Skeletal muscle satellite cell (primary cell): ENCODE results near the gene TAL1.

Source experiments
- H3K27me3 ChIP-seq: 2 replicates; pipeline ENCODE4 v1.7.0; 2013; ENCODE audit warnings: low read length; ENCODE audit not compliant: control insufficient read depth, insufficient read depth
- H3K36me3 ChIP-seq: 2 replicates; pipeline ENCODE4 v1.7.0; 2013; ENCODE audit warnings: mild to moderate bottlenecking, control low read depth, low read length; ENCODE audit not compliant: insufficient read depth
- H3K4me1 ChIP-seq: 2 replicates; pipeline ENCODE4 v1.7.0; 2013; ENCODE audit warnings: low read length; ENCODE audit not compliant: control insufficient read depth, insufficient read depth
- H3K4me2 ChIP-seq: 2 replicates; pipeline ENCODE4 v1.7.0; 2013; ENCODE audit warnings: mild to moderate bottlenecking, low read length
- H3K4me3 ChIP-seq: 2 replicates; pipeline ENCODE4 v1.7.0; 2013; ENCODE audit warnings: low read length
- H3K9ac ChIP-seq: 2 replicates; pipeline ENCODE4 v1.7.0; 2013; ENCODE audit warnings: mild to moderate bottlenecking, low read depth, low read length, moderate library complexity
- H3K9me3 ChIP-seq: replicated peaks from 2 replicates; pipeline ENCODE4 v1.7.0; 2013; ENCODE audit warnings: mild to moderate bottlenecking, control low read depth, low read length

Gene TAL1

GRCh38 chr1:47241114-47242113 lies 9.4 kb upstream of the TAL1 start:
- Histone ChIP-seq H3K36me3 (no peaks in the 10 kb centered on the region), H3K4me1 (no peaks in the 10 kb centered on the region), H3K9me3 (no peaks in the 10 kb centered on the region), H3K4me3 (no peak overlapping the region), H3K27me3 (peaks cover 54% of the 10 kb centered on the region), H3K4me2 (no peak overlapping the region), H3K9ac (no peak overlapping the region)

GRCh38 chr1:47238935-47239592 lies 7.0 kb upstream of the TAL1 start:
- no peaks in the 10 kb centered on the region for H3K4me1 ChIP-seq
- H3K27me3 ChIP-seq: peaks cover 54% of the 10 kb centered on the region
- H3K4me2 ChIP-seq: no peak overlapping the region
- no peak overlapping the region for H3K9ac ChIP-seq
- no peaks in the 10 kb centered on the region for H3K9me3 ChIP-seq
- H3K36me3 ChIP-seq: no peaks in the 10 kb centered on the region
- H3K4me3 ChIP-seq: no peak overlapping the region

GRCh38 chr1:47235806-47236205 lies 3.8 kb upstream of the TAL1 start:
- Histone ChIP-seq H3K4me2 (no peak overlapping the region), H3K9ac (no peak overlapping the region), H3K27me3 (peaks cover 56% of the 10 kb centered on the region), H3K4me3 (no peak overlapping the region), H3K4me1 (peaks cover 6% of the 10 kb centered on the region), H3K36me3 (no peaks in the 10 kb centered on the region), H3K9me3 (no peaks in the 10 kb centered on the region)

GRCh38 chr1:47235241-47235681 lies 3.2 kb upstream of the TAL1 start:
- Histone ChIP-seq H3K4me1 (peaks cover 6% of the 10 kb centered on the region), H3K4me2 (no peak overlapping the region), H3K9me3 (no peaks in the 10 kb centered on the region), H3K36me3 (no peaks in the 10 kb centered on the region), H3K27me3 (peaks cover 61% of the 10 kb centered on the region), H3K4me3 (no peak overlapping the region), H3K9ac (no peak overlapping the region)

GRCh38 chr1:47233186-47233585 lies 1.2 kb upstream of the TAL1 start:
- Histone ChIP-seq H3K9ac (no peak overlapping the region), H3K4me1 (peaks cover 6% of the 10 kb centered on the region), H3K9me3 (no peaks in the 10 kb centered on the region), H3K36me3 (no peaks in the 10 kb centered on the region), H3K27me3 (peaks cover 71% of the 10 kb centered on the region), H3K4me2 (no peak overlapping the region), H3K4me3 (no peak overlapping the region)

GRCh38 chr1:47231301-47232186 lies 481 bp downstream of the TAL1 start:
- peak overlapping the region; percentile 14 for H3K4me3 ChIP-seq
- H3K9ac ChIP-seq: no peak overlapping the region
- no peaks in the 10 kb centered on the region for H3K9me3 ChIP-seq
- peaks cover 6% of the 10 kb centered on the region for H3K4me1 ChIP-seq
- H3K27me3 ChIP-seq: peaks cover 88% of the 10 kb centered on the region
- no peaks in the 10 kb centered on the region for H3K36me3 ChIP-seq
- H3K4me2 ChIP-seq: peak overlapping the region; percentile 60

GRCh38 chr1:47230692-47231300 lies 1.2 kb downstream of the TAL1 start:
- Histone ChIP-seq H3K36me3 (no peaks in the 10 kb centered on the region), H3K4me2 (no peak overlapping the region), H3K27me3 (peaks cover 92% of the 10 kb centered on the region), H3K4me1 (peaks cover 6% of the 10 kb centered on the region), H3K4me3 (no peak overlapping the region), H3K9ac (no peak overlapping the region), H3K9me3 (no peaks in the 10 kb centered on the region)

GRCh38 chr1:47229886-47230691 lies 1.9 kb downstream of the TAL1 start:
- Histone ChIP-seq H3K27me3 (peaks cover 92% of the 10 kb centered on the region), H3K4me2 (no peak overlapping the region), H3K9me3 (no peaks in the 10 kb centered on the region), H3K9ac (no peak overlapping the region), H3K4me1 (peaks cover 6% of the 10 kb centered on the region), H3K36me3 (no peaks in the 10 kb centered on the region), H3K4me3 (no peak overlapping the region)

- H3K9ac ChIP-seq: no peak overlapping the region
- peaks cover 6% of the 10 kb centered on the region for H3K4me1 ChIP-seq
- H3K4me2 ChIP-seq: no peak overlapping the region
- H3K4me3 ChIP-seq: no peak overlapping the region
- no peaks in the 10 kb centered on the region for H3K36me3 ChIP-seq
- no peaks in the 10 kb centered on the region for H3K9me3 ChIP-seq
- H3K27me3 ChIP-seq: peaks cover 95% of the 10 kb centered on the region
Observed at GRCh38 chr1:47229031-47229885, 2.8 kb downstream of the TAL1 start.

GRCh38 chr1:47228644-47229030 lies 3.4 kb downstream of the TAL1 start:
- H3K4me2 ChIP-seq: no peak overlapping the region
- H3K4me3 ChIP-seq: no peak overlapping the region
- no peaks in the 10 kb centered on the region for H3K9me3 ChIP-seq
- no peaks in the 10 kb centered on the region for H3K36me3 ChIP-seq
- H3K9ac ChIP-seq: no peak overlapping the region
- H3K27me3 ChIP-seq: peaks cover 95% of the 10 kb centered on the region
- peaks cover 6% of the 10 kb centered on the region for H3K4me1 ChIP-seq
